Activated T-cell treated with anti-CD3 and anti-CD28 coated beads, Interleukin-2, amount 50 U/mL, for 24 hours (primary cell): ENCODE data around the gene HTR3D.
"Not testable (repeated sequence)": the region's sequence is repeated elsewhere in the genome, so short reads cannot be mapped to it uniquely, and the experiment has no call there.

Source experiments
- DNase-seq: peaks from one replicate; pipeline ENCODE4 v3.0.0-alpha.2; 2020
- H3K27ac Mint-ChIP-seq: 2 replicates; pipeline ENCODE4 v1.8.0; 2020; ENCODE audit warnings: mild to moderate bottlenecking, mixed read lengths
- H3K27me3 Mint-ChIP-seq: 2 replicates; pipeline ENCODE4 v1.8.0; 2020; ENCODE audit warnings: mixed read lengths
- H3K36me3 Mint-ChIP-seq: 2 replicates; pipeline ENCODE4 v1.8.0; 2020; ENCODE audit warnings: low read depth, mixed read lengths
- H3K4me1 Mint-ChIP-seq: 2 replicates; pipeline ENCODE4 v1.8.0; 2020; ENCODE audit warnings: low read depth, mixed read lengths
- H3K4me3 Mint-ChIP-seq: 2 replicates; pipeline ENCODE4 v1.8.0; 2020; ENCODE audit warnings: mild to moderate bottlenecking, moderate library complexity, mixed read lengths
- H3K9me3 Mint-ChIP-seq: 2 replicates; pipeline ENCODE4 v1.8.0; 2020; ENCODE audit warnings: mixed read lengths

Gene HTR3D

DNA sequence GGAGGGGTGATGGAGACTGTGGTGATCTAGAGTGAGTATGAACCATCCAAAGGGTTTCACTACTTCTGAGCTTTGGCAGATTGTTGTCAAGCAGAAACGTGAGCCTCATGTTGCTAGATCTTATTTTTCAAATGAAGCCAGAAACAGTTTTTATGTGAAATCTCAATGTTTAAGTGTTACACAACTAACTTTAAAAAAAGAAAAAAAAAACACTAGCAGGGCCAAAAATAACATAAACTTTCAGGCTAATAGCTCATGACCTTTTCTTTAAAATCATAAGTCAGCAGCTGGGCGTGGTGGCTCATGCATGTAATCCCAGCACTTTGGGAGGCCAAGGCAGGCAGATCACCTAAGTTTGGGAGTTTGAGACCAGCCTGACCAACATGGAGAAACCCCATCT is 2.1 kb upstream of the HTR3D start:
- Mint-ChIP-seq H3K4me1 (no peaks in the 10 kb centered on the region), H3K4me3 (no peak overlapping the region), H3K27ac (no peak overlapping the region), H3K36me3 (no peaks in the 10 kb centered on the region), H3K9me3 (no peaks in the 10 kb centered on the region), H3K27me3 (peaks cover 21% of the 10 kb centered on the region)
- DNase-seq = no peak

GRCh38 chr3:184030536-184030935 is 1.0 kb upstream of the HTR3D start:
- Mint-ChIP-seq H3K4me1 (no peaks in the 10 kb centered on the region), H3K9me3 (no peaks in the 10 kb centered on the region), H3K4me3 (no peak overlapping the region), H3K27ac (no peak overlapping the region), H3K36me3 (no peaks in the 10 kb centered on the region), H3K27me3 (peaks cover 19% of the 10 kb centered on the region)
- DNase-seq = no peak

DNA sequence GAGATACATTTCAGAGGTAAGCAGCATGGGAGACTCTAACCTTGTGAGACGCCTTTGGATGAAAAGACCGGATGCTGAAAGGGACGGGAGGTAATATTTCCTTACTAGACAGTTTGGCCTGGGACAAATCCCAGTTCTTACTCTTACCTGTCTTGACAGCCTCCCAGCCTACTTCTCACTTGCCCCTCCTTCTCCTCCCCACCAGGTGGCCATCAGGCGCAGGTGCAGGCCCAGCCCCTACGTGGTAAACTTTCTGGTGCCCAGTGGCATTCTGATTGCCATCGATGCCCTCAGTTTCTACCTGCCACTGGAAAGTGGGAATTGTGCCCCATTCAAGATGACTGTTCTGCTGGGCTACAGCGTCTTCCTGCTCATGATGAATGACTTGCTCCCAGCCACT is 6.3 kb downstream of the HTR3D start:
- Mint-ChIP-seq H3K4me1 (no peaks in the 10 kb centered on the region), H3K27me3 (peaks cover 3% of the 10 kb centered on the region), H3K4me3 (no peak overlapping the region), H3K9me3 (no peaks in the 10 kb centered on the region), H3K27ac (no peak overlapping the region), H3K36me3 (no peaks in the 10 kb centered on the region)
- DNase-seq = no peak

DNA sequence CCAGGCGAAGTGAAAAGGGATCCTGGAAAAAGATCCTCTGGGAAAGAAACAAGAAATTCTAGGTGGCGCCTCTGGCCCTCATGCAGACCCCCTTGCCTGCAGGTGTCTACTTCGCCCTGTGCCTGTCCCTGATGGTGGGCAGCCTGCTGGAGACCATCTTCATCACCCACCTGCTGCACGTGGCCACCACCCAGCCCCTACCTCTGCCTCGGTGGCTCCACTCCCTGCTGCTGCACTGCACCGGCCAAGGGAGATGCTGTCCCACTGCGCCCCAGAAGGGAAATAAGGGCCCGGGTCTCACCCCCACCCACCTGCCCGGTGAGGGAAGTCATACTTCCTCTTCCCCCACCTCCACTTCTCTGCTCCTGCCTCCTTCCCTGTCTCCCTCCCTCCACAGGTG is 6.8 kb downstream of the HTR3D start:
- H3K9me3 Mint-ChIP-seq, DNase-seq, H3K4me1 Mint-ChIP-seq, H3K27ac Mint-ChIP-seq, H3K27me3 Mint-ChIP-seq, H3K4me3 Mint-ChIP-seq, H3K36me3 Mint-ChIP-seq: not testable (repeated sequence)

- no peak overlapping the region for H3K4me3 Mint-ChIP-seq
- no peak overlapping the region for H3K27ac Mint-ChIP-seq
- no peaks in the 10 kb centered on the region for H3K4me1 Mint-ChIP-seq
- H3K36me3 Mint-ChIP-seq = no peaks in the 10 kb centered on the region
- DNase-seq = no peak
- H3K9me3 Mint-ChIP-seq = no peaks in the 10 kb centered on the region
- no peaks in the 10 kb centered on the region for H3K27me3 Mint-ChIP-seq
These were observed 7.9 kb downstream of the HTR3D start for GRCh38 chr3:184039414-184039813.

GRCh38 chr3:184040010-184040409 is 8.5 kb downstream of the HTR3D start:
- Mint-ChIP-seq H3K4me3 (no peak overlapping the region), H3K27me3 (no peaks in the 10 kb centered on the region), H3K4me1 (no peaks in the 10 kb centered on the region), H3K27ac (no peak overlapping the region), H3K36me3 (no peaks in the 10 kb centered on the region), H3K9me3 (no peaks in the 10 kb centered on the region)
- DNase-seq = no peak

DNA sequence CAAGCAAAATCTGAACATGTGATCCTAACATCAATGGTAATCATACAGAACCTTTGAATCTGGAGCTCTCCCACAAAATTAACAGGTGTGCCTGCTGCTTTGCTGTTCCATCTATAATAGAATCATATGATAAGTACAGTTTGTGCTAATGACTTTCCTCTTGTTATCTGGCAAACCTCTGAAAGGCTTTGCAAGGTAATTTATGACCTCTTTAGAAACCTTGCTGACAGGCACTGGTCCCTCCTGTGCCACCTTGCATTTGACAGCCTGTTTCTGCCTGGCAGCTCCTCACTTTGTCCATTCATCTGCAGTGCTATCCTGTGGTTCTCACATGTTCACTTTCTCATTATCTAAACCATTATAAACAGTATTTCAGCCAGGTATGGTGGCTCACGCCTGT is 11.1 kb downstream of the HTR3D start:
- Mint-ChIP-seq H3K27me3 (no peaks in the 10 kb centered on the region), H3K27ac (no peak overlapping the region), H3K9me3 (no peaks in the 10 kb centered on the region), H3K4me1 (no peaks in the 10 kb centered on the region), H3K36me3 (no peaks in the 10 kb centered on the region), H3K4me3 (no peak overlapping the region)
- DNase-seq = no peak

- no peak overlapping the region for H3K4me3 Mint-ChIP-seq
- no peaks in the 10 kb centered on the region for H3K36me3 Mint-ChIP-seq
- no peaks in the 10 kb centered on the region for H3K4me1 Mint-ChIP-seq
- DNase-seq = no peak
- no peaks in the 10 kb centered on the region for H3K27me3 Mint-ChIP-seq
- H3K9me3 Mint-ChIP-seq = no peaks in the 10 kb centered on the region
- H3K27ac Mint-ChIP-seq = no peak overlapping the region
These were observed 14.5 kb downstream of the HTR3D start for GRCh38 chr3:184045995-184046394.

DNA sequence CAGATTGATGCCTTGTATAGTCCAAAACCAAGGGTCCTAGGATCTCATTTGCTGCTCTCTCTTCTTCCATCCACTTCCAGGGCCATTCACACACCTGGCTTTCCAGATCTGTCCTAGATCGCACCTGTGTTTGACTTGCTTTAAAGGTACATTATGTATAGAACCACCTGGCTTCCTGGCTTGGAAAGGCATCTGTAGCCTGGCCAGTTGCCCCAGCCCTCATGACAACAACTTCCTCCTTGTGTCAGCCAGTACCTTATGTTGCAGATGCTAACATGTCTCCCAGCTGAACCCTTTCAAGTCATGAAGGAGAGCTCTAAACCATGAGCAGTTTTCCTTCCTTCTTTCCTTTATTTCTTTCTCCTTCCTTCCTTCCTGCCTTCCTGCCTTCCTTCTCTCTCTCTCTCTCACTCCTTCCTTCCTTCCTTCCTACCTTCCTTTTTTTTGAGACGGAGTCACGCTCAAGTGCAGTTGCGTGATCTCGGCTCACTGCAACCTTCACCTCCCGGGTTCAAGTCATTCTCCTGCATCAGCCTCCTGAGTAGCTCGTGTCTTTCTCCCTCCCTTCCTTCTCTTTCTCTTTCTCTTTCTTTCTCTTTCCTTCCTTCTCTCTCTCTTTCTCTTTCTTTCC is 18.8 kb downstream of the HTR3D start:
- Mint-ChIP-seq H3K4me1 (no peaks in the 10 kb centered on the region), H3K27me3 (peaks cover 6% of the 10 kb centered on the region), H3K9me3 (no peaks in the 10 kb centered on the region), H3K36me3 (no peaks in the 10 kb centered on the region), H3K27ac (no peak overlapping the region), H3K4me3 (no peak overlapping the region)
- no peak for DNase-seq

DNA sequence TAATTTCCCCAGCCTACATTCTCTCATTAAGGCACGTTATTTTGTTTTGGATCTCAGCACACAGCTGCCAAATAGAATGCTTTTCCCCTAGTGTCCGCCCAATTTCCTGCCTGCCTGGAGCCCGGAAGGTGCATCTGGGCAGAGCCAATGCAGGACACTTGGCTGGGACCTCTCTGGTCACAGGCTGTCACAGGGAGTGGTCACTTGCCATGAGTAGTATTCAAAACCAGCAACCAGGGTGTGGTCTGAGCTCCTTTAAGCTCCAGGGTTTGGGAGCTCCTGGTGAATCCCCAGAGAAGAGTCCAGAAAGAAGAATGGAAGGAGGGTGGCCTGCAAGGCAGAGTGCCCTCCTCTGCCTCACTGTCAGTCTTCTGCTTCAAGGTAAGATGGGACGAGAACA is 21.2 kb downstream of the HTR3D start, which contains the start of gene HTR3C:
HTR3C (plus strand) TSS at position 281 of the 400 bp plus-strand sequence; CDS start at position 315, 34 bp downstream.
- no peaks in the 10 kb centered on the region for H3K36me3 Mint-ChIP-seq
- peaks cover 6% of the 10 kb centered on the region for H3K27me3 Mint-ChIP-seq
- no peaks in the 10 kb centered on the region for H3K9me3 Mint-ChIP-seq
- no peak within 1 kb of the TSS for H3K4me3 Mint-ChIP-seq
- H3K27ac Mint-ChIP-seq = no peak within 1 kb of the TSS
- no peak for DNase-seq
- H3K4me1 Mint-ChIP-seq = no peaks in the 10 kb centered on the region

GRCh38 chr3:184058029-184058428 is 26.5 kb downstream of the HTR3D start:
- DNase-seq = no peak
- no peak overlapping the region for H3K4me3 Mint-ChIP-seq
- peaks cover 3% of the 10 kb centered on the region for H3K27me3 Mint-ChIP-seq
- no peaks in the 10 kb centered on the region for H3K9me3 Mint-ChIP-seq
- H3K36me3 Mint-ChIP-seq = no peaks in the 10 kb centered on the region
- no peak overlapping the region for H3K27ac Mint-ChIP-seq
- no peaks in the 10 kb centered on the region for H3K4me1 Mint-ChIP-seq

DNA sequence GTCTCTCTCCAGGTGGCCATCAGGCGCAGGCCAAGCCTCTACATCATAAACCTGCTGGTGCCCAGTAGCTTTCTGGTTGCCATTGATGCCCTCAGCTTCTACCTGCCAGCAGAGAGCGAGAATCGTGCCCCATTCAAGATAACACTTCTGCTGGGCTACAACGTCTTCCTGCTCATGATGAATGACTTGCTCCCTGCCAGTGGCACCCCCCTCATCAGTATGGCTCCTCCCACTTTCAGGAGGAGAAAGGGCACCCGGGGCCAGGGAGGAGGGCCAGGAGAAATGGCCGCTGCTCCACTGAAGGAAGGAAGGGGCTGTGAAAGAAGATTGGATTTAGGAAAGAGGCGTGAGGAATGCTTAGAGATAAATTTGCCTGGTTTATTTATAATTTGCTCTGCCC is 27.9 kb downstream of the HTR3D start:
- no peak for DNase-seq
- Mint-ChIP-seq H3K9me3 (no peaks in the 10 kb centered on the region), H3K36me3 (no peaks in the 10 kb centered on the region), H3K4me3 (no peak overlapping the region), H3K27me3 (no peaks in the 10 kb centered on the region), H3K4me1 (no peaks in the 10 kb centered on the region), H3K27ac (no peak overlapping the region)

GRCh38 chr3:184062637-184063036 is 31.1 kb downstream of the HTR3D start:
- H3K36me3 Mint-ChIP-seq = no peaks in the 10 kb centered on the region
- no peaks in the 10 kb centered on the region for H3K4me1 Mint-ChIP-seq
- no peaks in the 10 kb centered on the region for H3K9me3 Mint-ChIP-seq
- H3K27ac Mint-ChIP-seq = no peak overlapping the region
- H3K4me3 Mint-ChIP-seq = no peak overlapping the region
- no peak for DNase-seq
- no peaks in the 10 kb centered on the region for H3K27me3 Mint-ChIP-seq

DNA sequence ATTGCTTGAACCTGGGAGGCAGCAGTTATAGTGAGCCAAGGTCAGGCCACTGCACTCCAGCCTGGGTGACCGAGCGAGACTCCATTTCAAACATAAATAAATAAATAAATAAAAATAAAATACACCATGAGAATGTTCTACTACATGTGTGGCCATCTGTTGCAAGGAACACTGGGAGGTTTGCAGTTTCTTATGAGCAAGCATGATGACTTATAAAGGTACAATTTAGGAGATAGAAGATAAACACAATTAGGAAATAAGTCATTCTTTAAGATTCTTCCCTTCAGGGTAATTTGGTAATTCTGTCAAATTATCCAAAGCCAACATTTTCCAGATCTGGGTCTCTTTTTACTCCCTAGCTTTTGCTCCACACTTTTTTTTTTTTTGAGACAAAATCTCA is 34.7 kb downstream of the HTR3D start:
- Mint-ChIP-seq H3K27ac (no peak overlapping the region), H3K4me3 (no peak overlapping the region), H3K9me3 (peaks cover 8% of the 10 kb centered on the region), H3K36me3 (no peaks in the 10 kb centered on the region), H3K4me1 (no peaks in the 10 kb centered on the region), H3K27me3 (peaks cover 11% of the 10 kb centered on the region)
- DNase-seq = no peak

DNA sequence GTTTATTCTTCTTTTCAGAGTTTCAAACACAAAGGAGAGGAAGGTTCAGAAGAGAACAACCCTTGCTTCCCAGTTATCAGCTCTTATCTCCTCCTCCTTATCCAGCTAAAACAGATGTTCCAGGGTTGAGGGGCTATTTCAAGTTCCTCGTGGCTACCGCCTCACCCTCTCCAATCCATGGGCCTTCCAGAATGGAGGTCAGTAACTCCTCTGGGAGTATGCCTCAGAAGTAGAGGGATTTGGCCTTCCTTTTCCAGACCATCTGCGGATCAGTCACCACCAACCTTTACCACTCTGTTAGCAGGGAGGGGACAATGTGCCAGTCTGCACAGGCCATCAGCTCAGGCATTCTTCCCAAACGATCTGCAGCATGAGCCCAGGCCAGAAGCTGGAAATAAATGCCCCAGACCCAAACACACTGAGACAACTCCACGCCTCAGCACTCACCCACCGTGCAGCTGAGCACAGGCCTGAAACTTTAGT is 36.1 kb downstream of the HTR3D start:
- Mint-ChIP-seq H3K27me3 (peaks cover 11% of the 10 kb centered on the region), H3K36me3 (no peaks in the 10 kb centered on the region), H3K9me3 (peaks cover 9% of the 10 kb centered on the region), H3K27ac (no peak overlapping the region), H3K4me1 (no peaks in the 10 kb centered on the region), H3K4me3 (no peak overlapping the region)
- DNase-seq = no peak

- no peaks in the 10 kb centered on the region for H3K4me1 Mint-ChIP-seq
- H3K9me3 Mint-ChIP-seq = peaks cover 9% of the 10 kb centered on the region
- H3K27me3 Mint-ChIP-seq = peaks cover 11% of the 10 kb centered on the region
- no peak overlapping the region for H3K4me3 Mint-ChIP-seq
- H3K36me3 Mint-ChIP-seq = no peaks in the 10 kb centered on the region
- DNase-seq = no peak
- H3K27ac Mint-ChIP-seq = no peak overlapping the region
These were observed 36.8 kb downstream of the HTR3D start for GRCh38 chr3:184068344-184068743.
